PC-3 (cell line): Measurements from ENCODE around the gene RBMS2. TPM values are rescaled to one million over a fixed set of nuclear protein-coding genes. Genes with fewer than 3 reads are reported as not detected.

ENCODE experiments used
- ATAC-seq: fragments of 200-7000 bp; cut with Tn5 transposase; 2 replicates; pipeline ENCODE4 v1.9.1; 2020; ENCODE audit warnings: mild to moderate bottlenecking, moderate library complexity
- BruUV-seq: library from RNA; stranded (reverse); fragments of 400-500 nt; replicated peaks from 2 replicates; lab custom pipeline; 2021; lab: Mats Ljungman, UMichigan
- CTCF ChIA-PET: fragments of 300-600 bp; sonication (Branson Sonifier 250); formaldehyde crosslinking; loops from one replicate; lab custom pipeline; 2022; ENCODE audit warnings: antibody characterized with exemption; lab: Charles Lee
- POLR2A ChIA-PET: fragments of 300-600 bp; sonication (Branson Sonifier 250); formaldehyde crosslinking; loops from one replicate; lab custom pipeline; 2022; ENCODE audit warnings: antibody characterized with exemption; ENCODE audit not compliant: unreplicated experiment; lab: Charles Lee
- DNase-seq: peaks from one replicate; pipeline ENCODE4 v3.0.0-alpha.2; 2015
- H2AFZ ChIP-seq: fragments of 300-600 bp; sonication (generic); 2 replicates; pipeline ENCODE4 v1.6.0; 2016; ENCODE audit warnings: antibody characterized with exemption, low read length
- H3F3A ChIP-seq: fragments of 300-600 bp; sonication (generic); one replicate; pipeline ENCODE4 v1.6.0; 2017; ENCODE audit warnings: antibody characterized with exemption, low read length, control low read depth, mild to moderate bottlenecking; ENCODE audit not compliant: unreplicated experiment
- H3K27ac ChIP-seq: fragments of 300-600 bp; sonication (generic); 2 replicates; pipeline ENCODE4 v1.5.1; 2016; ENCODE audit warnings: mild to moderate bottlenecking, low read length
- H3K27me3 ChIP-seq: fragments of 300-600 bp; sonication (generic); 2 replicates; pipeline ENCODE4 v1.6.1; 2016; ENCODE audit warnings: low read length, mixed read lengths
- H3K36me3 ChIP-seq: fragments of 300-600 bp; sonication (generic); 2 replicates; pipeline ENCODE4 v1.6.1; 2016; ENCODE audit warnings: low read depth, mixed run types, low read length, mixed read lengths
- H3K4me1 ChIP-seq: fragments of 300-600 bp; sonication (generic); 2 replicates; pipeline ENCODE4 v1.5.1; 2016; ENCODE audit warnings: low read length; ENCODE audit not compliant: insufficient read depth
- H3K4me2 ChIP-seq: fragments of 300-600 bp; sonication (generic); 2 replicates; pipeline ENCODE4 v1.6.0; 2016; ENCODE audit warnings: low read length
- H3K4me3 ChIP-seq: fragments of 300-600 bp; sonication (generic); 2 replicates; pipeline ENCODE4 v1.5.1; 2016; ENCODE audit warnings: mild to moderate bottlenecking, low read length, mixed read lengths
- H3K79me2 ChIP-seq: fragments of 300-600 bp; sonication (generic); 2 replicates; pipeline ENCODE4 v1.6.1; 2017; ENCODE audit warnings: low read length, mixed read lengths
- H3K9ac ChIP-seq: fragments of 300-600 bp; sonication (generic); 2 replicates; pipeline ENCODE4 v1.6.0; 2016; ENCODE audit warnings: mild to moderate bottlenecking, low read length
- H3K9me2 ChIP-seq: fragments of 300-600 bp; sonication (generic); replicated peaks from 2 replicates; pipeline ENCODE4 v1.6.1; 2016; ENCODE audit warnings: mixed run types, low read length, mixed read lengths
- H3K9me3 ChIP-seq: fragments of 300-600 bp; sonication (generic); 2 replicates; pipeline ENCODE4 v1.6.1; 2016; ENCODE audit warnings: low read length, mixed read lengths
- H4K20me1 ChIP-seq: fragments of 300-600 bp; sonication (generic); 2 replicates; pipeline ENCODE4 v1.6.1; 2016; ENCODE audit warnings: low read length, mixed read lengths
- EZH2 ChIP-seq: fragments of 300-600 bp; sonication (generic); IDR thresholded peaks from one replicate; pipeline ENCODE4 v1.6.1; 2017; ENCODE audit warnings: antibody characterized with exemption, mild to moderate bottlenecking, low read length; ENCODE audit not compliant: unreplicated experiment
- EZH2phosphoT487 ChIP-seq: fragments of 300-600 bp; sonication (generic); IDR thresholded peaks from 2 replicates; pipeline ENCODE4 v1.6.1; 2018; ENCODE audit warnings: mild to moderate bottlenecking, antibody characterized with exemption, low read length, borderline replicate concordance
- intact Hi-C: fragments of 100-400 bp; cut with micrococcal nuclease; formaldehyde crosslinking; loops from 2 replicates; pipeline ENCODE4 v1.9.0; 2023
- total RNA-seq: library from RNA; depleted of rRNA; stranded (reverse); fragments of >200 nt; gene quantifications from 2 replicates; pipeline ENCODE4 v1.2.3, GENCODE V29; 2014
- TF ChIP-seq, protein P1 (sequence below): fragments of 300-600 bp; sonication (generic); conservative IDR thresholded peaks from 2 replicates; pipeline ENCODE4 v1.5.1; 2017; ENCODE audit warnings: antibody characterized with exemption, low read depth, mild to moderate bottlenecking, low read length

Gene RBMS2
- total RNA-seq, 1 experiment from 2014 or later, result 10.2 TPM

DNA sequence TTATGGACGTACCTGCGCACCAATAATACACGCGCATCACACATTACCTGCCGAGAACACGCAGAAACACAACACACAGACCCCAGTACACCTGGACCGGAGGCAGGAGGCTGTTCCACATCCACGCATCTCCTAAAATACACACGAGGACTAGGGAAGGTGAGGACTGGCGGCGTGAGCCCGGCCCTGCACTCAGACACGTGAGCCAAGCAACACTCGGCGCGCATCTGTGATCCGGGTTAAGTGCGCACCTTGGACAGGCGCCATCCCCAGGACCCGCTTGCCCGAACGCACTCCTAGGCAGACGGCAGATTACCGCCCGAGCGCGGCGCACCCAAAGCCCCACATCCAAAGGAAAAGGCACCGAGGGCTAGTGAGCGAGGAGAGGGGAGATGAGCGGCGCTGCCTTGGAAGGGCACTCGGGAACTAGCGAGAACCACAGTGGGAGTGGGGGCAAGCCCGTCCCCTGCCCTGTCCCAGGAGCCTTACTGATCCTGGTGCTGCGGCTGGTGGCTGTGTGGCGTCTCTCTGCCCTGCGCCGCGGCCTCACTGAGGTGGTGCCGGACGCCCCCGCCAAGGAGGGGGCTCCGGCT, 34.1 kb upstream of the RBMS2 start:
- Histone ChIP-seq H3K9me2 (no peaks in the 10 kb centered on the region), H3K4me1 (peaks cover 5% of the 10 kb centered on the region; the same call in 1 of the 2 replicates), H3F3A (no peaks in the 10 kb centered on the region), H3K27me3 (no peaks in the 10 kb centered on the region), H4K20me1 (no peaks in the 10 kb centered on the region), H3K27ac (no peak overlapping the region), H3K4me2 (peak overlapping the region; percentile 100), H3K9ac (peak overlapping the region; percentile 34), H3K9me3 (no peaks in the 10 kb centered on the region), H3K36me3 (no peaks in the 10 kb centered on the region), H3K4me3 (peak overlapping the region; percentile 84), H3K79me2 (no peaks in the 10 kb centered on the region), H2AFZ (peak overlapping the region; percentile 96)
- ChIA-PET CTCF (no interaction called here), POLR2A (no interaction called here)
- ATAC-seq, result peak; percentile 63
- TF ChIP-seq, protein P1, sequence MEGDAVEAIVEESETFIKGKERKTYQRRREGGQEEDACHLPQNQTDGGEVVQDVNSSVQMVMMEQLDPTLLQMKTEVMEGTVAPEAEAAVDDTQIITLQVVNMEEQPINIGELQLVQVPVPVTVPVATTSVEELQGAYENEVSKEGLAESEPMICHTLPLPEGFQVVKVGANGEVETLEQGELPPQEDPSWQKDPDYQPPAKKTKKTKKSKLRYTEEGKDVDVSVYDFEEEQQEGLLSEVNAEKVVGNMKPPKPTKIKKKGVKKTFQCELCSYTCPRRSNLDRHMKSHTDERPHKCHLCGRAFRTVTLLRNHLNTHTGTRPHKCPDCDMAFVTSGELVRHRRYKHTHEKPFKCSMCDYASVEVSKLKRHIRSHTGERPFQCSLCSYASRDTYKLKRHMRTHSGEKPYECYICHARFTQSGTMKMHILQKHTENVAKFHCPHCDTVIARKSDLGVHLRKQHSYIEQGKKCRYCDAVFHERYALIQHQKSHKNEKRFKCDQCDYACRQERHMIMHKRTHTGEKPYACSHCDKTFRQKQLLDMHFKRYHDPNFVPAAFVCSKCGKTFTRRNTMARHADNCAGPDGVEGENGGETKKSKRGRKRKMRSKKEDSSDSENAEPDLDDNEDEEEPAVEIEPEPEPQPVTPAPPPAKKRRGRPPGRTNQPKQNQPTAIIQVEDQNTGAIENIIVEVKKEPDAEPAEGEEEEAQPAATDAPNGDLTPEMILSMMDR, result no peak
- TF ChIP-seq EZH2, result no peak
- no peak for TF ChIP-seq EZH2phosphoT487
- DNase-seq, result peak; percentile 41
- no TSS peak for BruUV-seq
- intact Hi-C loops, result no loop called here

DNA sequence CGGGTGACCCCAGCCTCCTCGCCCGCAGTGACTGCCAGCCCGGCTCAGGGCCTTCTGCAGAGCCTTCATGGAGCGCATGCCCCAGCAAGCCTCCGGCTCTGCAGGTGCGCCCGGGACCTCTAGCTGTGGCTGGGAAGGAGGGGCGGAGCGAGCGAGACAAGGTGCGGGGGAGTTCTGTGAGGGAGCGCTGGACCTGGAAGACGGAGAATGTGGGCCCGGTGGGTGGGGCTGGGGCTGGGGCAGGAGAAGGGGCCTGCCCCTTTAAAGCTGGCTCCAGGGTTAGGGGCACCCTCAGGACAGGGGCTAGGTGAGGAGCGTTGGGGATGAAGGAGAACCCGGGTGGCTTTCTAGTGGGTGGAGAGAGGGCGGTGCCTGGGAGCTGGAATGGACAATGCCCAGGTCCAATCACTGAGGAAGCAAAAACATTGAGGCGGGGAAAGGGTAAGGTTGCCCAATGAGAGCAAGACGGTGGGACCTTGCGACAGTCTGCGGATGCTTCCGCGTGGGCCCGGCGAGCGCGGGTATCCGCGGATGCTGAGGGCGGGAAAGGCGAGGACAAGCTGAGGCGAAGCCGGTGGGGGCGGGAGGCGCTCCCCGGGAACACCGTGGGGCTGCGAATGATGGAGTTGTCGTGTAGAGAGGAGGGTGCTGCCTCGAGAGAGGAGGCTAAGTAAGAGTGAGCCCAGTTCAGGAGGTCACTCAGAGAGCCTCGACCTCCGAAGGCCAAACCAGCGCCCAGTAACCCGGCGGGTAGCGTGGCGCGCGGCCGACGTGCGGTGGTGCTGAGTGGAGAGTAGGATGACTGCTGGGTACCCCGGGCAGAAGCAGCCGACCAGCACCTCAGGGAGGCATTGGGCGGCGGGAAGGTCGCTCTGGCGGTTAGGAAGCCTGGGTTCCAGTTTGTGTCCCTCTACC, 33.3 kb upstream of the RBMS2 start, which contains the start of gene GLS2:
Gene GLS2, minus strand, starts transcription at position 121 of the 915 bp plus-strand sequence. Its CDS starts 43 bp downstream, at position 78.
- H3K4me1 ChIP-seq, result peaks cover 5% of the 10 kb centered on the region; the same call in 1 of the 2 replicates
- BruUV-seq, result no TSS peak
- H3K27me3 ChIP-seq, result no peaks in the 10 kb centered on the region
- peak within 1 kb of the TSS; percentile 96 for H2AFZ ChIP-seq
- no peaks in the 10 kb centered on the region for H4K20me1 ChIP-seq
- intact Hi-C loops, result no loop called here
- H3K79me2 ChIP-seq, result no peaks in the 10 kb centered on the region
- no peak within 1 kb of the TSS for H3K27ac ChIP-seq
- no peaks in the 10 kb centered on the region for H3K9me3 ChIP-seq
- ChIA-PET CTCF (interaction anchor here (0.6 kb wide), 1 partner anchor 158 kb away, joined by 3 read pairs; no protein-coding TSS in a partner anchor), POLR2A (interaction anchor here (0.5 to 0.7 kb wide), 2 partner anchors 131 to 444 kb away, joined by 3 read pairs; no protein-coding TSS in a partner anchor)
- ATAC-seq (peak; percentile 95), DNase-seq (peak; percentile 84)
- H3K9ac ChIP-seq, result peak within 1 kb of the TSS; percentile 34
- H3F3A ChIP-seq, result no peaks in the 10 kb centered on the region
- peak within 1 kb of the TSS; percentile 100 for H3K4me2 ChIP-seq
- H3K9me2 ChIP-seq, result no peaks in the 10 kb centered on the region
- TF ChIP-seq EZH2phosphoT487 (no peak), EZH2 (no peak)
- TF ChIP-seq, protein P1, result no peak
- H3K4me3 ChIP-seq, result peak within 1 kb of the TSS; percentile 84
- H3K36me3 ChIP-seq, result no peaks in the 10 kb centered on the region
